Measurements from ENCODE around the gene TRIM71.
"Not testable (repeated sequence)": the region's sequence is repeated elsewhere in the genome, so short reads cannot be mapped to it uniquely, and the experiment has no call there.

Gene TRIM71

GRCh38 chr3:32844322-32844654 is 26.5 kb downstream of the TRIM71 start:
- DNase-seq = no peak

GRCh38 chr3:32844914-32845313 is 27.1 kb downstream of the TRIM71 start:
- no peak for DNase-seq

- not testable (repeated sequence) for DNase-seq
Measured at GRCh38 chr3:32845546-32845945, 27.7 kb downstream of the TRIM71 start.

GRCh38 chr3:32847045-32847444 is 29.2 kb downstream of the TRIM71 start:
- DNase-seq = not testable (repeated sequence)

- no peak for DNase-seq
Measured at GRCh38 chr3:32847528-32847927, 29.7 kb downstream of the TRIM71 start.

DNA sequence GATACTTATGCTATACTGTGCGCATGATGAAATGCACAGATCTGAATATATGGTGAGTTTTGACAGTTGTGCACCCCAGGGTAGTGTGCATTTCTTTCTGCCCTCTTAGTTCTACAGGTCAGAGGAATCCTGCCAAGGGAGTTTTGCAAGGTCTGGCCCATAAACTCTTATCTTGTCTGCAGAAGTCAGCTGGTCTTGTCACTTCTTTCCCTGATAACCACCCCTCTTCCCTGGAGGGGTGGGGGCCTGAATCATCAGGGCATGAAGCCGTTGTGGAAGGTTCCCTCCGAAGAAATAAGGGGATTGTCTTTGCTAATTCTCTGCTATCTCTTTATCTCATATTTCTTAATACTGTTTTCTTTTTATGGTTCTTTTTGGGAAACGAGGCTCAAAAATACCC is 30.4 kb downstream of the TRIM71 start:
- DNase-seq = no peak

- no peak for DNase-seq
Measured at GRCh38 chr3:32849046-32849445, 31.2 kb downstream of the TRIM71 start.

GRCh38 chr3:32850226-32850625 is 32.4 kb downstream of the TRIM71 start:
- no peak for DNase-seq

GRCh38 chr3:32850636-32851035 is 32.8 kb downstream of the TRIM71 start:
- DNase-seq = no peak

DNA sequence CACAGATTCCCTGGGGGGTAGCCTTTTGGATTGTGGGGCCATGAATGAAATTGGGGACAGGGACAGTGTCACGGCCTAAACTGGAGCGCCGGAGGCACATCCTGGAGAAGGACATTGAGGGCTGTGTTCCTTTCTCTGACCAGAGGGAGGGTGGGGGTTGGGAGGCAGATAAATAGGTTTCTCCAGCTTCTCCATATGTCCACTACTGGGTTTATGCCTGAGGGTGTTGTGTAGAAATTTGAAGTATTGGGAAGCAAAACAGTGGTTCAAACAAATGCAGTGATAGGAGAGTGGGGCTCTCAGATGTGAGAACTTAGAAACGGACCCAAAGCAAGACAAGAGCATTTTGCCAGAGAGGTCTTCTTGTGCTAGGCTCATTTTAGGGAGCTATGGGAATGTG is 34.3 kb downstream of the TRIM71 start:
- no peak for DNase-seq

DNA sequence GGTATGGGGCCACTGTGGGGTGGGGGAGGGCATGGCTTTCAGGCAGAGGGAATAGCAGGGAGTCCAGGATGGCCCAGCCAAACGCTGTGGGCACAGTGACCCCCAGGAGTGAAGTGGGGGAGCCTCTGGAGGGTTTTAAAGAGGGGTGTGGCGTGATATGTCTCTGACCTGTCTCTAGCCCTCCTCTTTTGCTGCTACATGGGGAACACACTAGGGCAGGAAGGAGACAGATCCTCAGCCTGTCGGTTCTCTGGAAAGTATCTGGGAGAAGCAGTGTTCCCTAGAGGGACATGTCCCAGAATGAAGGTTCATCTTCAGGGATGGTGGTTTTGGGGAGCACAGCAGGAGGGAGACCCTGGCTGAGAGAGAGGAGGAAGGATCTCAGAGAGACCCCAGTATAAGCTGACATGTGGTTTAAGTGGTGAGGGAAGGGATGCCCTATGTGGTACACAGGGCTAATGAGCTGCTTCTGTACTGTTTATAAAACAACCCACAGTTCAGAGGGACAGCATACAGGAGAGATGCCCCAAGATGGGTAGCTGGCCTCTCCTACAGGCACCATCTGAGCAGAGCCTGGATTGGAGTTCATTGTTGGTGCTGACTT is 37.7 kb downstream of the TRIM71 start:
- no peak for DNase-seq

DNA sequence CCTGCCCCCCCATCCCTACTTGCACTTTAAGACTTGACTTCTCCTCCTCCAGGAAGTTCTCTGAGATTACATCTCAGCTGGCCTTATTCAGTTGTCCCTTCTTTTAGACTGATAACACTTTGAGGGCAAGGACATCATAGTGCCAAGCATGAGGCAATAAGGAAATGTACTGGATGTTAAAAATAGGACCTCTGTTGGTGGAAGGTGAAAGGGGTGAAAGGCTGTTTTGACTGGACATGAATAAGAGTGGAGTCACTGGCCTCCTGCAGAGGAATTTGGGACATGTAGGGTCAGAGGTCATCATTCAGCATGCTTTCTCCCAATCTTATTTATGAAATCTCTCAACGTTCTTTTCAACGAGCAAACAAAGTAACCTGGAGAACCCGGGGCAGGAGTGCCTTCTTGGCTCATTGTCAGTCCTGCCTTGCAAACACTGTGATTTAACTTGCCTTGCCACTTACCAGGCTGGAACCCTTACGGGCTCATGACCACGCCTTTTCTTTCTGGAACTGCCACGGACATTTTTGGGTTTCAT is 38.6 kb downstream of the TRIM71 start:
- DNase-seq = no peak

- no peak for DNase-seq
Measured at GRCh38 chr3:32856901-32857507, 39.2 kb downstream of the TRIM71 start.

DNA sequence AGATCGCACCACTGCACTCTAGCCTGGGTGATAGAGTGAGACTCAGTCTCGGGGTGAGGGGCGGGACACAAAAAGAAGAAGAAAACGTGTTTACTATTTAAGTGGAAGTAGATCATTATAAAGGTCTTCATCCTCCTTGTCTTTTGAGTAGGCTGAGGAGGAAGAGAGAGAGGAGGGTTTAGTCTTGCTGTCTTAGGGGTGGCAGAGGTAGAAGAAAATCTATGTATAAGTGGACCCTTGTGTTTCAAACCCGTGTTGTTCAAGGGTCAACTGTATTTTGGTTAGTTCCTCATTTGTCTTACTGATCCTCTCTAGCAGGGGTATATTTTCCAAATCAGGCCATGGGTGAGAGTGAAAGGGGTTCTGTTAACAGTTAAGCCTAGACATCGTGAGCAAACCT is 40.1 kb downstream of the TRIM71 start:
- no peak for DNase-seq

DNA sequence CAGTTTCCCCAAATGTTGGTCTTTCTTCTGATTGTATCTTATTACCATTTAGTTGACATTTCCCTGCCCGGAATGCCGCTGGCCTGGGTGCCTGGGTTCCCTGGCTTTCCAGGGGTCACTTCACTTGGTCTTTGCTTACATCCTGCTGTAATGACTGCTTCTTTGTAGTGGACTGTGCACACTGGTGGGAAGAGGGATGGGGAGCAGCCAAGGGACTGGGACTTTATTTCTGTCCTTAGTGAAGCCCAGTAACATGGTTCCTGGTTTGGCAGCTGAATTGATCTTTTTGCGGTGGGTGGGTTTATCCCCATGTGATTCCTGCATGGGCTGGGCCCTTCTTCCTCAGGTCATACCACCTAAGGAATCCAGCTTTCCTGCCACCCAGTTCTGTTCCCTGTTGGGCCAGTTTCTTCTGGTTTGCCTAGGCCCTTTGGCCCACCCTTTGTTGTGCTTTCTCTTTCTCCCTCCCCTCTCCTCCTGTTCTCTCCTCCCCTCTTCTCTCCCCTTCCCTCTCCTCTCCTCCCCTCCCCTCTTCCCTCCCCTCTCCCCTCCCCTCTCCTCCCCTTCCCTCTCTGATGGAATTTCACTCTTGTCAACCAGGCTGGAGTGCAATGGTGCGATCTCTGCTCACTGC is 41.9 kb downstream of the TRIM71 start:
- no peak for DNase-seq

- DNase-seq = no peak
Measured at GRCh38 chr3:32860499-32860898, 42.7 kb downstream of the TRIM71 start.

DNA sequence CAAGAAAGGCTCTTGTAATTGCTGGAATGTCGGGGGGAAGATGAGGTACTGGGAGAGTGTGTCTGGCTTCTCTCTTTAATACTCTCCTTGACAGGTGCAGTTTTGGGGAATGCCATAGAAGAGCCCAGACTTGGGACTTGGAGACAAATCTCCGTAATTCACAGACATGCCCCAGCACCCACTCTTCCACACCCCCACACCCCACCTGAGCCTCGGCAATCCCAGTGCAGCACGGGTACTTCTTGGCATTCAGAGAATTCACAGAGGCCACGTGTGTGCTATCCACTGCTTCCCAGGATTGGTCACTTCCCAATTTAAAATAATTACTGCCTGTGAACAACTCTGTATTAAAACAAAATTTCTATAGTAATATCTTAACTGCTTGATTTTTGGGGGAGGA is 43.9 kb downstream of the TRIM71 start:
- DNase-seq = no peak

GRCh38 chr3:32862247-32862935 is 44.6 kb downstream of the TRIM71 start:
- no peak for DNase-seq

GRCh38 chr3:32862936-32863487 is 45.2 kb downstream of the TRIM71 start:
- no peak for DNase-seq

- no peak for DNase-seq
Measured at GRCh38 chr3:32865383-32865782, 47.6 kb downstream of the TRIM71 start.

- DNase-seq = no peak
Measured at GRCh38 chr3:32866533-32866932, 48.7 kb downstream of the TRIM71 start.

GRCh38 chr3:32867954-32868353 is 50.2 kb downstream of the TRIM71 start:
- no peak for DNase-seq

GRCh38 chr3:32868719-32869512 is 51.1 kb downstream of the TRIM71 start:
- DNase-seq = no peak

All from activated CD8-positive, alpha-beta memory T cell treated with anti-CD3 and anti-CD28 coated beads for 24 hours (primary cell).